ENCODE results near the gene THSD4.

THSD4 gene

DNA sequence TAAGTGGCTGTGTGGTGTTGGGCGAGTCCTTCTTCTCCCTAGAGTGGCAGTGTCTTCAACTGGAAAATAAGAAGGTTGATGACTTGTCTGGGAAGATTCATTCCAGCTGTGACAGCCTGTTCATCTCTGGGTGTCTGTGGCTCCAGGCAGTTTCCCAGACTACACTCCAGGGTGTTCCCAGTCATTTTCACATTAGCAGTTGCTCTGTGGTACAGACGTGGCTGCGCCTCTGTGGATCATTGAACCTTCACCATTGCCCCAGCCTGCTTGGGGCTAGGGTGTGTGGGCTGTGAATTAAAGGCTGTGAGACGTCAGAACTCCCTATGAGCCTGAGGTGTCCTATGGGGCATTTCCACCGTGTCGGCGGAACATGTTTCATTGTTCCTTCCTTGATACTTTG lies 455.5 kb downstream of the THSD4 start:
- DNase-seq = no peak

DNA sequence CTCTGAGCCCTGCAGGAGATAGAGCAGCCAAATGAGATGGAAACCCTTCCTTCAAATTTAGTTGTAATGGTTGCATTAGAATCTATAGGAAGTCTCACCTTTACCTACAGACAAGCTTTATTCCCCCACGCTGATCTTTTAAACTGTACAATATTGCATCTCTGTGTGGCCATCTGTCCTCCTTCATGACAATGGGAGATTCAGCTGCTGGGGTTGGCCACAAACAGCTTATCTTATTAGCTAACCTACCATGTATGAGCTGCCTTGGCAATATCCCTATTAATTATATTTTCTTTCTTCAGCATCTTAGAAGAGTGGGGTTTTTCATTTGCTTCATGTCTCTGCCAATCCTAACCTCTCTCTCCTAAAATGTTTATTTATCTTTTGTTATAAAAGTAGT lies 456.4 kb downstream of the THSD4 start:
- no peak for DNase-seq

DNA sequence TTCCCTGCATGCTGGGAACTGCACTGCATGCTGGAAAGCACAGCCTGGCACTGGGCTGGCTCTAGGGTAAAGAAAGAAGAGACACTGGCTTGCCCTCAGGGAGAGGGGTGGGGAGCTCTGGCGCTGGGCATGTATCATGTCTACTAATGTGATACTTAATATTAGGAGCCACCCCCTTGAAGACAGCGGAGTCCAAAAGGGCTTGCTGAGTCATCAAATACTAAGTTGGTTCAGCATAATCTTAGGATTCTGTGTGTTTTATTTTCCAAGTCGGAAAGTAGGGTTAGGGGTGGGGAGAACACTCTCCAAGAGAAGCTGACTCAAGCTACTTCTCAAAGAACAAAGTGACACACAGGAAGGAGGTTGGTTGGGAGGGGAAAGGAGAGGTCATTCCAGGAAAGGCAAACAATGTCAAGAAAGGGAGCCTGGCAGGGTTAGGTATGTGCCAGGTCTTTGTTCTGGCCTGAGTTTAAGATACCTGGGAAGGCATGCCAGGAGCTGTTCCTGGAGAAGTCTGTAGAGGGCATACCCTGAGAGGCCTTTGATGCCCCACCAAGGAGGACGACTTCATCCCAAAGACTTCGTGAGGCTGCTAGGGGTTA lies 457.3 kb downstream of the THSD4 start:
- no peak for DNase-seq

DNA sequence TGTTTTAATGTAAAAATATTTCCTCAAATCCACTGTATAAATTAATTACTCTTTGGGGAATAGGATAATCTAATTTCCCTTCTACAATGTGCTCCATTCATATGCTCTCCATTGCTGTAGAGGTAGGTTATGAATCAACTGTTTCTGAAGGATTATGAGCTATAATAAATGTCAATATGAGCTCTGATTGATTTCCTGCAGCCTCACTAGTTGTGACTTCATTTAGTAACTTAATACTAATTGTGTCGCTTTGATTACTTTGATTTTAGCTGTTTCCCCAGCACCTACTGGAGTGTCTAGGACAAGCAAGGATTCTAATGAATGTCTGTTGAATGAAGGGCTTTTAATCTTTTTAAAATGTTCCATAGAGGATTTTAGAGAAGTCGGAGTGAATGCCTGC lies 458.3 kb downstream of the THSD4 start:
- no peak for DNase-seq

DNA sequence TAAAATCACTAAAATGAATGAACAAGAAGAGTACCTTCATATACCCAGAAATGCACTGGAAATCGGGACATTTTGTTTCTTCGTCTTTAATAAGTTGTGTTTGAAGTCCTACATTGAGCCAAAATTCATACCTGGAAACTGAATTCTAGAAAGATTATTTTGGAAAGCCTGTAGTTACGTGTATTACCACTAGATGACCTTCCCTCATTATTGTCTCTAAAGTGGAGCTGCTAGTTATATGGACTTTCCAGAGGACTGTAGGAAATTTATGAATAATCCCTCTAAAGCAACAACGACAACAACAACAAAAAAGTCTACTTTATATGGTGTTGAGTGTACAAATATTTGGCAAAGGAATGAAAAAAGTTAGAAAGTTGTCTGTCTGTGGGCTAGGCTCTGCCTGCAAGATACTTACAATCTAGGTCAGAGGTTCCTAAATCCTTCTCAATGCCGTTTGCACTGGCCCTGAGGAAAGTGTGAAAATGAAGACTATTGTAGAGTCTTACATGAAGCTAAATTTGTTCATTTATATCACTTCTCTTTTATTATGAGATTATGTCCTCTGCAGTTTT lies 460.3 kb downstream of the THSD4 start:
- DNase-seq = no peak

DNA sequence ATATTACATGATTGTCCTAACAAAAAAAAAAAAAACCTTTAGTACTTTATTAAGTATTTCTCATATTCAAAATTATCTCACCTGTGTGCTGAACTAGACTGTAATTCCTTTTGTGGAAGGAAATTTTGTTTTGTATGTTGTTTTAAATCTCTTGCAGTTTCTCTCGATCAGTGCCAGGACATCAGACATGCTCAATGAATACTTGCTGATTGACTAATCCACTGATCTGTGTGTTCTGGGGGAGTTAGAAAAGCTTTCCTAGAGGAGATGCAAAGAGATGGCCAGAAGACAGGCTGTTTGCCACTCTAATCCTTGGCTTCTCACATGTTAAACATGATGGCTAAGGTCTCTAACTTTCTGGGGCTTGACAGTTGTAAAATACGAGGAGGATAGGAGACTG lies 461.8 kb downstream of the THSD4 start:
- no peak for DNase-seq

DNA sequence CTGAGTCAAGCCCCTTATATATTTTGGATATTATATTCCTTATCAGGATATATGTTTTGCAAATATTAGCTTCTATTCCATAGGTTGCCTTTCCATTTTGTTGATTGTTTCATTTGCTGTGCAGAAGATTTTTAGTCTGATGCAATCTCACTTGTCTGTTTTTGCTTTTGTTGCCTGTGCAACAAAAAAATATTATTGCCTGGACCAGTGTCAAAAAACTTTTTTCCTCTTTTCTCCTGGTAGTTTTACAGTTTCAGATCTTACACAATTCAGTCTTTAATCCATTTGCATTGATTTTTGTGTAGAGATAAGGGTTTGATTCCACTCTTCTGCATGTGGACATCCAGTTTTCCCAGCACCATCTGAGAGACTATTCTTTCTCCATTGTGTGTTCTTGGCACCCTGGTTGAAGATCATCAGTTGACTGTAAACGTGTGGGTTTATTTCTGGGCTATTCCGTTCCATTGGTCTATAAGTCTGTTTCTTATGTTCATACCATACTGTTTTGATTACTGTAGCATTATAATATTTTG lies 466.2 kb downstream of the THSD4 start:
- DNase-seq = no peak

DNA sequence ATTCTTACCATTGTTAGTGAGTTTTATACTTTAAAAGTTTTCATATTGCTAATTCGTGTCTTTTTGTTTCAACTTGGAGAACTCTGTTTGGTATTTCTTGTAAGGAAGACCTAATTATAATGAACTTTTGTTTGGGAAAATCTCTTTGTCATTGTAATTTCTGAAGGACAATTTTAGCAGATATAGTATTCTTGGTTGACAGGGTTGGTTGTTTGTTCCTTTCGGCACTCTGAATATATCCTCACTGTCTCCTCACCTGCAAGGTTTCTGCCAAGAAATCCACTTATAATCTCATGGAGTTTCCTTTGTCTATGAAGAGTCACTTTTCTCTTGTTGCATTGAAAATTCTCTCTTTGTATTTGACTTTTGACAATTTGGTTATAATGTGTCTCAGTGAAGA lies 469.9 kb downstream of the THSD4 start:
- no peak for DNase-seq

DNA sequence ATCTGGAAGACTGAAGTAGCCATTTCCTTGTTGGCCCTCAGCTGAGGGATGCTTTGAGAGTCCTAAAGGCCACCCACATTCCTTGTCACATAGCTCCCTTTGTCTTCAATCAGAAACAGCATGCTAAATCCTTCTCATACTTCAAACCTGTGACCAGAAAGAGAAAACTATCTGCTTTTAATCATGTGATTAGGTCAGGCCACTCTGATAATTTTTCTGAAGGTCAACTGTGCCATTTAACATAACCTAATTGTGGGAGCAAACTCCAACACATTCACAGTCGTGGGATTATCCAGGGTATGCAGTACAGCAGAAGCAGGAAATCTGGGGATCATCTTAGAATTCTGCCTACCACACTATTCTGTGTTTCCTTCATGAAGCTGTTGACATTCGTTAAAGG lies 471.2 kb downstream of the THSD4 start:
- DNase-seq = no peak

DNA sequence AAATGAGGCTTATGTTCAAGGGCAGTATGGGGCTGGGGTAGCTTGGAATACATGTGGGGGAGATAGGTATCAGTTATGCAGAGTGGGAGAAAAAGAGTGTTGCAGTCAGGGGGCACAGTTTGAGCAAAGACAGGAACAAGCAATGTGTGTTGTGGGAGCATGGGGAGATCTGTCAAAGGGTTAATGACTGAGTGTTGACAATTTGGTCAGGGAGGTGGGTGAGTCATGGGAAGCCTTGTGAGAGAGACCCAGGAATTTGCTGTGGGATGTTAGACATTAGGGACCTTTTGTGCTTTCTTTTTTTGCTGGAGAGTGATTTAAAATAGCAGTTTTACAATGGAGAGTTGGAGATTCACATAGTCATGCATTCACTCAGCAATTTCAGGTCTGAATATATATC lies 473.5 kb downstream of the THSD4 start:
- DNase-seq = no peak

DNA sequence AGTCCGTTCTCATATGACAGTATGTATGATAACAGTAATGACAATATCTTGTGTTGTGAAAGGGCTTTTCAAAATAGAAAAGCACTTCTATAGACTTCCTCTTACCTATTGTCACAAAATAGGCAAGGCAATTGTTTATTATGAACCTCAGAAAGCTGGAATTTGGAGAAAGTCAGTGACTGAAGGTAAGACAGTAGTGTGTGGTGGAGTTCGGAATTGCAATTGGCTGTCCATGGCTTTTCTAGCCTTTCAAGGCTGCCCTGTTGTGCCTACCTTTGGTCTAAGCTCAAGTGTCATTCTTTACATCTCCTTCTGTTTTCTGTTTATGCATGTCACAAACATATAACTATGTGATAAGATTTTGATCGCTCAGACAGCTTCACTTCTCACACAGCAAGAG lies 475.8 kb downstream of the THSD4 start:
- no peak for DNase-seq

DNA sequence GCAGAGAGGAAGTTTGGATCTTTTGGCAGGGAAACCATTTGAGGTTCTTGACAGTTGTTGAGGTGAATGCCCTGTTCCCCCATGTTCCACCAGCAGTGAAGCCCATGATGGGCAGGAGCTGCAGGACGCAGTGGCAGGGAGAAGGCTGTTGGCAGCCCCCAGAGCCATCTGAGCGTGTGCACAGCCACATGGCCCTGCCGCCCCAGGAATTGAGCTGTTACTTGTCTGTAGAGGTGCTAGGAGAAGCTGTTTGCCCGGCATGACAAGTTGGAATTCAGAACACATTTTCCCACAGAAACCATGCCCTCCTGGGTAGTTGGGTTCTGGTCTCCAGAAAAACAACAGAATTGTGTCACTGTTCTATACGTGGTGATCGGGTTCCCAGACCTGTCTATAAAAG lies 476.9 kb downstream of the THSD4 start:
- DNase-seq = no peak

DNA sequence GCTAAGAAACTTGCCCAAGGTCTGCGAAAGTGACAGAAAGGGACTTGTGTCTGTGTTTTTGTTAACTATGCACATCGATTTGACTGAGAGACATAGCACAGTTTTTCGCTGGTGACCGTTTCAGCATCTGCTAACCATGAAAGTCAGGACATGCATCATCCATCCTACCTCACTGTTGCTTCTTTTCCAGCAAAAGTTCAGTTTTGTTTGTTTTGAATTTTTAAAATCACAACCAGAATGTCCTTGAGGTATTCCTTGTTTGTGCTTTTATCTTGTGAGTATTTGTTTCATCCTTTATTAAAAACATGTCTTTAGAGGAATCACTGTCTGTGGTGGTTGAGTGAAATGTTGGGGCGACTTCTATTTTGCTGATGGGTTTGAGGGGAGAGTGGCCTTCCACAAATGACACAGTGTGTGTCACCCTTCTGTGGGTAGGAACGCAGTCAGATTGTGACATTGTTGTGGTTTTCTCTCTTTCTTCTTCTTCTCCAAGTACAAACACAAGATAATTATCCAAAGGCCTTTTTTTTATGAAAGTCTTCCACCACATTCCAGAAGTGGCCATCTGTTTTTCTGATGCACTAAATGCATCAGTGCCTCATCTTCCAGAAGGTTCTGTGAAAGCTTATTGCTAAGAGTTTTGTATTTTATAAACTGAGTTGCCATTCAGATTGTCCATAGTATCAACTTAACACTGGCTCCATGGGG lies 480.7 kb downstream of the THSD4 start:
- DNase-seq = no peak

DNA sequence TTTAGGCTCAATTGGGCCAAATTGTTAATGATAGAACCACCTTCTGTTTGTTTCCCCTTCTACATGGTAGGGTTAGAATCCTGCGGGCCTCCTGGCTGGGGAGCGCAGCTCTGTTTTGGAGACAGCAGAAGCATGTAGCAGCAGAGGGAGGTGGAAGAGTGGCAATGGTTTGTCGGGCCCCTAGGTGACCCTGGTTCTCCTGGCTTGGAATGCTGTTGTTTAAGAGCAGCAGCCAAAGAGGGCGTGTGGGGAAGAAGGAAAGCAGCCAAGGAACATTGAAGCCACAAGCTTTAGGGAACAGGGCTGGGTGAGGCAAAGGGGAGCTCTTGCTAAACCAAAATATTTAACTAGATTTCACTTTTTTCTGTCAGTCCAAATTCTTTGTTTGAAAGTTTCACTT lies 481.4 kb downstream of the THSD4 start:
- no peak for DNase-seq

DNA sequence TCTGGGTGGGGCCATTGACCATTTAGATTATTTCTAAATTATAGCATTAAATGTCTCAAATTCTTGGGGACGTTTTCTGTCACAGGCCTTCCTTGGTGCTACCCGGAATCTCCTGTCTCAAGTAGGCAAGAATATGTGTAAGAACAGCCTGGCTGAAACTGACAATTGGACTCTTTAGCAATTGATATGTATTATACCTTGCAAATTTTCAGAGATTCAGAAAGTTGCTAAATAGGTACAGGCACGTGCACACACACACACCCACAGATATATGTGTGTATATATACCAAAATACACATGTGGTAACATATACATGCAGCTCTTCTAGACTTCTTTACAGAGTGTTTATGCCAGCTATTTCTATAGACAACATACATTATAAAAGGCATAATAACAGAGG lies 481.9 kb downstream of the THSD4 start:
- DNase-seq = no peak

DNA sequence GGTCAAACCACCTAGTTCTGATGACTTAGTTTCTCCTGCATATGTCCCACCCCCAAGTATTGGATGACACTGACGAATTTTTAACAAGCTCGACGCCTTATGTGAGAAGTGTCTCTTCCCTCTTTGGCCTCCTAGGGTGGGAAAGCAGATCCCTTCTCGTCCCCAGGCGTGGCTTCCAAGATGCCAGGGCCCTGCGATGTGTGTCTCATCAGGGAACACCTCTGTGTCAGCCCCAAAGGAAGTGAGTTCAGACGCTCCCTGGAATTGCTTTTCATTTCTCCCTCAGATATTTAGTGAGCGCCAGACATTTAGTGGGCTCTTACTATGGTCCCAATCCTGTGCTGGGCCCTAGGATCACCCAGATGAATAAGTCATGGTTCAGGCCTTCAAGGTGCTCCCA lies 482.4 kb downstream of the THSD4 start:
- no peak for DNase-seq

DNA sequence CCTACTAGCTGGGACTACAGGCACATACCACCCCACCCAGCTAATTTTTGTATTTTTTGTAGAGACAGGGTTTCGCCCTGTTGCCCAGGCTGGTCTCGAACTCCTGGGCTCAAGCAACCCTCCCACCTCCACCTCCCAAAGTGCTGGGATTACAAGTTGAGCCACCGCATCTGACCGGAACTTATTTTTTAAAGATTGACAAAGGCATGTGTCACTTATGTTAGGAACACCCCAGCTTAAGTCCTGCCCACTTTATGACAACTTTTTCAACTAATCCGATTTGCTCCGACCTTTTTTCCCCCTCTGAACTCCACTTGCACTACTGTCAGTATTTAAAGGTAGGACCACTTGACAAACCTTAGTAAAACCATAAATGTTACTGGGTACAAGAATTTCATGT lies 483.5 kb downstream of the THSD4 start:
- no peak for DNase-seq

DNA sequence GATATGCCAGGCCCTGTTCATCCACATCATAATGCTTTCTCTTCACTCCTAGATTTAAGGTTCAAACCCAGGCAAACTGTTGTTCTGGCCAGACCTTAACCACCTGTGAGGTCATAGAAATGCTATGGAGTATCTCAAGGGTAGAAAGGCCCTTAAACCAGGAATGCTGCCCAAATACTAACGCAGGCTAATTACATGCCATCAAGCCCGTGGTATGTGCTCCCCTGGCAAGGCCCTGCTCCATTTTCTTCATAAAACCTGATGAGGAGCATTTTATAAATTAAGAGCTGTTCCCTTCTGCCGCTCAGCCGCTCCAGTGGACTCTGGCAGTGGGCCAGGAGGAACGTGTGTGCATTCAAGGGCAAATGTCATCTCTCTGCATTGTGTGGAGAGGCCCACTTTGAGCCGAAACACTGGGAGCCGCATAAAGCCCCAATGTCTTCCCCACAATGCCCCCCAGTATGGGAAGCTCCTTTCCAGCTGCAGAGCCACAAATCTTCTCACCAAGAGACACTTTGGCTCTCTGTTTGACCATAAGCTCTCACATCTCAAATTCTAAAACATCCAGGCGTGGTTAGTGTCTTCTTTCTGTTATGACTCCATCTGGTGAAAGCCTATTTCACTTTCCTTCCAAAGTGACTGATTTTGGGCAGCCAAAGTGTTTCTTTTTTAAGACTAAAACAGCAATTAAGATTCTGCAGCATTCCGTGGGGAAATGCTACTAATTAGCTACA lies 484.3 kb downstream of the THSD4 start:
- DNase-seq = no peak

DNA sequence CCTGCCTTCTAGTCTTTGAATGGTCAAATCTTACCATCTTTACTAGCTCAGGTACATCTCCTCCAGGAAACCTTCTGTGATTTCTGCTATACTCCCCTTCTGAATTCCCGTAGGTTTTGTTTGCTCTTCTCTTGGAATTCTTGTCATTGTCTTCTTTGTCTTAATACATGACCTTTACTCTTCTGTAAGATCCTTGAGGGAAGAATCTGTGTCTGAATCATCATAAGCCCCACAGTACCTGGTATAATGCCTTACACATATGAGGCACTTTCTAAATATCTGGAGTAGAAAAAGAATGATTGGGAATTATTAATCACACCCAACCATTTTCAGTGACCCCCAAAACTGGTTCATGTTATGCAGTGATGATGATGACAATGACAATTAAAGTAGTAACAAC lies 485.0 kb downstream of the THSD4 start:
- no peak for DNase-seq

DNA sequence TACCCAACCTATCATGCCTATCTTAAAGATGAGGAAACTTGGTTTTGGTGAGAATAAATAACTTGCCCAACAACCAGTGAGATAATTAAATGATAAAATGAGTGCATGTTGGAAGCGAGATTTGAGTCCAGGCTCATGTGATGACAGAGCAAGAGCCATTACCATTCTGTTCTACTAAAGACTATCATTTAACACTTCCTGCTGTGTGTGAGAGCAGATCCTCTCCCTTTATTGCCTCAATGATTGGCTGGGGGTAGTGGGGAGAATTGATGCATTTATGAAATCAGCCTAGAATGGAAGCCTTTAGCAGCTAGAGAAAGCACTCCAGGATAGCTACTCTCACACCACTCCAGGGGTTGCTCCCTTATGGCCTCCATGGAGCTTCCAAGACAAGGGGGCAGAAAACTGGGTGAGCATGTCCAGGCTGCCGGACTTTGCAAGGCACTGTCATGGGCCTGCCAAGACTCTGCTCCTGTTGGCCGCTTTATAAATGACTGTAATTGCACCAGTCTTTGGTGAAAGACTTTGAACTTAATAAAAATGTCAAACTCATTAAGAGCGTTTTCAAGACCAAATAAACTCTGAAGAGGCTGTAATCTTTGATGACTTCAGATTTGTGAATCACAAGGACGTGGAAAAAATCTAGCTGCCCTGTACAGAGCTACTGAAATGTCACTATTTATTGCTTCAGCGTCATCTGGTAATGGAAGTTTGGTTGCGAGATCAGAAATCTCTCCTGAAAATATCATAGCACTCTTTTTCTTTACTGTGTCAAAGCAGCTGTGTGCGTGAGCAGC lies 486.0 kb downstream of the THSD4 start:
- DNase-seq = no peak

DNA sequence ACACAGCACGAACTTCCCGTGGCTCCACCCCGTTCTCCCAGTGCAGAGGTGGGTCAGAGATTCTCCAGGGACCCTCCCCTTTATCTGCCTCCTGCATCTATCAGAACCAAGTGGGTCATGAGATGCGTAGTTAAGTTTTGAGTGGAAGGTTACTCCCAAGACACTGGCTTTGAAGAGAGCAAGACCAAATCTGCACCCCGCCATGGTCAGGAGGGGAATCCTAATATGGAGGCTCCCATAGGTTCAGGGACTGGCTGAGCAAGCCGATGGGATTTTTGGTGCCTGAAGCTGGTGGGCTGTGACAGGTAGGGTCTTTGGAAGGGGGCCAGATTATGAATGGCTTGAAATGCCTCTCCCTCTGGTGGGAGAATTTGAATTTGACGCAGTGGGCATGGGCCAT lies 488.1 kb downstream of the THSD4 start:
- DNase-seq = no peak

DNA sequence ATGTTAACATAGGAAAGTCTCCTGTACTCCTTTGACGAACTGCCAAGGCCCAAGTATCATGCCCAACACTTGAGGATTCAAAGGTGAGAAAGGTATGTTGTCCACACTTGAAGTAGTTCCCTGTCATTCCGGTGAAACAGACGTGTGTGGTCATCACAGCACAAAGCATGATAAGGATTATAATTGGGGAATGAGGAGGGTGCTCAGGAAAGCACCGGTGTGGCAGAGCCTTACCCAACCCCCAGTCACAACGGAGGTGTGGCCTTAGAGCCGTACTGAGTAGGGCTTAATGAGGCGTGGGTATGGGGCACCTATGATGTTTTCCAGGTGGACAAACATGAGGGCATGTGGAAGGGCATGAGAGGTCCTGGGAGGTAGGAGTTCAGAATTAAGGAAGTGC lies 492.1 kb downstream of the THSD4 start:
- DNase-seq = no peak

All from CD4-positive, alpha-beta T cell treated with Interleukin-4 for 1 hour (primary cell).